ENCODE results near the gene SDK1.

SDK1 gene, protein sequence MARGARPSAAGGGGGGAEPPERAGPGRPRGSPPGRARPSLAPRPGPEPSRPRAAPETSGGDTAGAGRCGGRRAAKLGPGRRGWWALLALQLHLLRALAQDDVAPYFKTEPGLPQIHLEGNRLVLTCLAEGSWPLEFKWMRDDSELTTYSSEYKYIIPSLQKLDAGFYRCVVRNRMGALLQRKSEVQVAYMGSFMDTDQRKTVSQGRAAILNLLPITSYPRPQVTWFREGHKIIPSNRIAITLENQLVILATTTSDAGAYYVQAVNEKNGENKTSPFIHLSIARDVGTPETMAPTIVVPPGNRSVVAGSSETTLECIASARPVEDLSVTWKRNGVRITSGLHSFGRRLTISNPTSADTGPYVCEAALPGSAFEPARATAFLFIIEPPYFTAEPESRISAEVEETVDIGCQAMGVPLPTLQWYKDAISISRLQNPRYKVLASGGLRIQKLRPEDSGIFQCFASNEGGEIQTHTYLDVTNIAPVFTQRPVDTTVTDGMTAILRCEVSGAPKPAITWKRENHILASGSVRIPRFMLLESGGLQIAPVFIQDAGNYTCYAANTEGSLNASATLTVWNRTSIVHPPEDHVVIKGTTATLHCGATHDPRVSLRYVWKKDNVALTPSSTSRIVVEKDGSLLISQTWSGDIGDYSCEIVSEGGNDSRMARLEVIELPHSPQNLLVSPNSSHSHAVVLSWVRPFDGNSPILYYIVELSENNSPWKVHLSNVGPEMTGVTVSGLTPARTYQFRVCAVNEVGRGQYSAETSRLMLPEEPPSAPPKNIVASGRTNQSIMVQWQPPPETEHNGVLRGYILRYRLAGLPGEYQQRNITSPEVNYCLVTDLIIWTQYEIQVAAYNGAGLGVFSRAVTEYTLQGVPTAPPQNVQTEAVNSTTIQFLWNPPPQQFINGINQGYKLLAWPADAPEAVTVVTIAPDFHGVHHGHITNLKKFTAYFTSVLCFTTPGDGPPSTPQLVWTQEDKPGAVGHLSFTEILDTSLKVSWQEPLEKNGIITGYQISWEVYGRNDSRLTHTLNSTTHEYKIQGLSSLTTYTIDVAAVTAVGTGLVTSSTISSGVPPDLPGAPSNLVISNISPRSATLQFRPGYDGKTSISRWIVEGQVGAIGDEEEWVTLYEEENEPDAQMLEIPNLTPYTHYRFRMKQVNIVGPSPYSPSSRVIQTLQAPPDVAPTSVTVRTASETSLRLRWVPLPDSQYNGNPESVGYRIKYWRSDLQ (N-terminal part only)

DNA sequence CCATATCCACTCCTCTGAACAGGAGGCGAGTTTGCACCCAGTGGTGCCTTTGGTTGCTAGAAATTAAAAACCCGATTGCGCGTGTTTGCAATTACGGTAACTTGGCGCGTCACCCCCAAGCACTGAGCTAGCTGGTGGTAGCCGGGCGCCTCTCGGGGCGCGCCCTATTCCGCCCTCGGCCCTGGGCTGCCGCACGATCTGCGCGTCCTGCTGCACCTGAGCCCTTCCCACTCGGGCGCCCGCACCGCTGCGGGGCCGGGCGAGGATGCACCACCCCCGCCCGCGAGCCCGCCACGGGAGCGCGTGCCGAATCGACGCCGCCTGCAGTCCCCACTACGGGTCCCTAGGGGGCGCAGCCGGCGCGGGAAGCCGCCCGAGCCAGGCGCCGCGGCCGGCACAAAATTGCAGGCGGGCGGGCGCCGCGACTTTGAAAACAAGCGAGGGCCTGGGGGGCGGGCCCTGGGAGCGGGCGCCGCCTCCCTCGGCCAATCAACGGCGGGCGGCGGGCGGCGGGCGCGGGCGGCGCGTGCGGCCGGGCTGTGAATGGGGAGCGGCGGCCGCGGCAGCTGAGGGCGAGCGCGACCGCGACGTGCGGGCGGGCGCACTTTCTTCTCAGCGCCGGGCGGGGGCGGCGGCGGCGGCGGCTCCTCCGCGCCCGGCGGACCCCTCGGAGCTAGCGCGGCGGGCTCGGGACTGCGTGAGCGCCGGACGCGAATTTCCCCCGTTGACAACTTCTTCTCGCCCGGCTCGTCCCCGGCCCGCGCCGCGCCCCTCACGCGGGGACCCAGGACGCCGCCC is at the start of gene SDK1:
Gene SDK1 (plus strand): TSS at position 602 of the 798 bp plus-strand sequence. CDS start 335 bp downstream, outside the sequence.
- H3K27ac Mint-ChIP-seq, result peak within 1 kb of the TSS; percentile 39
- H3K36me3 Mint-ChIP-seq (ENCODE audit: low read depth), result no peaks in the 10 kb centered on the region
- peak within 1 kb of the TSS; percentile 71 for H3K4me3 Mint-ChIP-seq
- H3K9me3 Mint-ChIP-seq, result no peaks in the 10 kb centered on the region
- H3K4me1 Mint-ChIP-seq (ENCODE audit: low read depth), result peaks cover 18% of the 10 kb centered on the region
- peak; percentile 96 for DNase-seq
- H3K27me3 Mint-ChIP-seq, result peaks cover 39% of the 10 kb centered on the region

DNA sequence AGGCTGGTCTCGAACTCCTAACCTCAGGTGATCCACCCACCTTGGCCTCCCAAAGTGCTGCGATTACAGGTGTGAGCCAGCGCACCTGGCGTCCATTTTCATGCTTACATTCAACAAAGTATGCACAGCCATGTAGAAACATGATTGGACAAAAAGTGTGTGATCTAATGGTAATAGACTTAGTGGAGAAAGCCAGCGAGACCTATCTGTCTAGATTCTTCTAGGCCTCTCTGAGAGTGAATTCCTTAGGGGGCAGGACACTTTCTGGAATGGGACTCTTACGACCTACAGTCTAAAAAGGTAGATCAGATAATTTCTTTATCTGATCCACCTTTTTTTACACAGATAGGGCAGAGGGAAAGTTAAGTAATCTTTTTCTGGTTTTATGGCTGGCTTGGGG is 46.3 kb upstream of the SDK1 start:
- peaks cover 25% of the 10 kb centered on the region for H3K27me3 Mint-ChIP-seq
- peaks cover 7% of the 10 kb centered on the region for H3K4me1 Mint-ChIP-seq (ENCODE audit: low read depth)

DNA sequence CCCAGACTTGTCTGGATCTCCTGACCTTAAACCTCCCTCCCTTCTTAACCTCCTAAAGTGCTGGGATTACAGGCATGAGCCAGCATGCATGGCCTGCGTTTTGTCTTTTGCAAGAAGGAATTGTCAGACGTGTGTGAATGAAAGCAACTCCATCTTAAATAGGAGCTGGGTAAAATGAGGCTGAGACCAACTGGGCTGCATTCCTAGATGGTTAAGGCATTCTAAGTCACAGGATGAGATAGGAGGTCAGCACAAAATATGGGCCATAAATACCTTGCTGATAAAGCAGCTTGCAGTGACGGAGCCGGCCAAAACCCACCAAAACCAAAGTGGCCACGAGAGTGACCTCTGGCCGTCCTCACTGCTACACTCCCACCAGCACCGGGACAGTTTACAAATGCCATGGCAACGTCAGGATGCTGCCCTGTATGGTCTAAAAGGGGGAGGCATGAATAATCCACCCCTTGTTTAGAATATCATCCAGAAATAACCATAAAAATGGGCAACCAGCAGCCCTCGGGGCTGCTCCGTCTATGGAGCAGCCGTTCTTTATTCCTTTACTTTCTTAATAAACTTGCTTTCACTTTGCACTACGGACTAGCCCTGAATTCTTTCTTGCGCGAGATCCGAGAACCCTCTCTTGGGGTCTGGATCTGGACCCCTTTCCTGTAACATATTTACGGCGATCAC is 41.2 kb upstream of the SDK1 start:
- Mint-ChIP-seq H3K4me3 (no peak overlapping the region), H3K27me3 (peaks cover 36% of the 10 kb centered on the region), H3K27ac (no peak overlapping the region), H3K9me3 (no peaks in the 10 kb centered on the region), H3K4me1 (ENCODE audit: low read depth) (no peaks in the 10 kb centered on the region), H3K36me3 (ENCODE audit: low read depth) (no peaks in the 10 kb centered on the region)
- no peak for DNase-seq

More for the DNA sequence above, 46.3 kb upstream of the SDK1 start:
- Mint-ChIP-seq H3K27ac (no peak overlapping the region), H3K36me3 (ENCODE audit: low read depth) (no peaks in the 10 kb centered on the region), H3K9me3 (no peaks in the 10 kb centered on the region), H3K4me3 (no peak overlapping the region)
- no peak for DNase-seq

DNA sequence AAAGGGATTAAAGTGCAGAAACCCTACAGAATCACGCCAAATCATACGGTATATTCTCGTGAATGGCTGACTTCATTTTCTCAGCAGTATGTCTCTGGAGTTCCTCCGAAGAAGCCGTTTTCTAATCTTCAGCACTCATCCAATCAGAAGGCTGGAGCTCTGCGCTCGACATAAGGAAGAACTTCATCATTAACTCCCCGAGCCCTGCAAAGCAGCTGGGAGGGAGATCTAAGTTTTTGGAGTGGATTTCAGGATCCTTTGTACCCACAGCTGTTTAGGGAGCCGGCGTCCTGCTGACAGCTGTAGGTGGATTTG is 40.7 kb upstream of the SDK1 start:
- Mint-ChIP-seq H3K4me3 (no peak overlapping the region), H3K9me3 (no peaks in the 10 kb centered on the region), H3K36me3 (ENCODE audit: low read depth) (no peaks in the 10 kb centered on the region), H3K27me3 (peaks cover 36% of the 10 kb centered on the region), H3K4me1 (ENCODE audit: low read depth) (no peaks in the 10 kb centered on the region), H3K27ac (no peak overlapping the region)
- no peak for DNase-seq

DNA sequence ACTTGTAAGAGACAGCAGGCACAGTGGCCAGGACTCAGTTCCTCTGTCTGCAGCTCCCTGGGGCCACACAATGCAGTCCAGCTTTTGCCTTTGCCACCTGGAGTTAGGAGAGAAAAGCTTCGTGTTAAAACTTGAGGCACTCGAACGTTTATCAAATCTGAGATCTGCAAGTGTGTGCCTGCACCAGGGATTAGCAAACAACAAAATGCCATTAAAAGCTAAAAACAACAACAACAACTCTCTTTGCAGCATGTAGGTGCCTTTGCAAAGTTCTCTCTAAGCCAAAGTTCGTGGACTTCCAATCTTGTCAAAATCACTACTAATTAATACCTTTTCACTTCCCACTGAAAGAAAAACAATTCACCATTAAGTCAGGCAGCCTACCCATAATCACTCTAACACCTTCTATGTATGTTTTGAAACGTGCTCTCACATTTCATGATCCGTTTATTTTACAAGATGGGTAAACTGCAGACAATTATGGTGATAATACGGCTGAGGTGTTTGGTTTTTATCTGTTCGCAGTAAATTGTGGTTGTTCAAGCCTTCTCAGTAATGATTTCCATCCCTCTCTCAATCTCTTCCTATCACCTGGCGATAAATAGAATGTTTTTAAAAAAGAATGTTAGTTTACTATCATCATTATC is 36.2 kb upstream of the SDK1 start:
- no peak overlapping the region for H3K4me3 Mint-ChIP-seq
- H3K4me1 Mint-ChIP-seq (ENCODE audit: low read depth), result no peaks in the 10 kb centered on the region
- no peaks in the 10 kb centered on the region for H3K36me3 Mint-ChIP-seq (ENCODE audit: low read depth)
- DNase-seq, result no peak
- H3K9me3 Mint-ChIP-seq, result no peaks in the 10 kb centered on the region
- peaks cover 33% of the 10 kb centered on the region for H3K27me3 Mint-ChIP-seq
- H3K27ac Mint-ChIP-seq, result no peak overlapping the region

DNA sequence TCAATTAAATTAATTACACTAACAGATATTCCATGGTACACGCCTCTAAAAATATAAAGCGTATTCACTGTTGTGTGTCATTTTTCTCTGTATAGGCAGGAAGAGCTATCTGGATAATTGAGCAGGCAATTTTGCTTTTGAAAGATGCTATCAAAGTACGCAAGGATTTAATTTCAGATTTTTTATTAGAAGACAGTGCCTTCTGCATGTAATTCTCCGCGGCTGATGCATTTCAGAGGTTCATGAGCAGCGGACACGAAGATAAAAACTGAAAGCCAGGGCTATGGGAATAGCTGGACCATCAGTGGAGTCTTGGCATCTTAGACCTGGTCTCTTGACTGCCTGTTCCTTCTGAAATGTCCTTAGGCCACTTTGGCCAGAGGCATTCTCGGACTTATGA is 35.7 kb upstream of the SDK1 start:
- no peak overlapping the region for H3K27ac Mint-ChIP-seq
- DNase-seq, result no peak
- H3K27me3 Mint-ChIP-seq, result peaks cover 30% of the 10 kb centered on the region
- no peak overlapping the region for H3K4me3 Mint-ChIP-seq
- no peaks in the 10 kb centered on the region for H3K36me3 Mint-ChIP-seq (ENCODE audit: low read depth)
- H3K9me3 Mint-ChIP-seq, result no peaks in the 10 kb centered on the region
- no peaks in the 10 kb centered on the region for H3K4me1 Mint-ChIP-seq (ENCODE audit: low read depth)

DNA sequence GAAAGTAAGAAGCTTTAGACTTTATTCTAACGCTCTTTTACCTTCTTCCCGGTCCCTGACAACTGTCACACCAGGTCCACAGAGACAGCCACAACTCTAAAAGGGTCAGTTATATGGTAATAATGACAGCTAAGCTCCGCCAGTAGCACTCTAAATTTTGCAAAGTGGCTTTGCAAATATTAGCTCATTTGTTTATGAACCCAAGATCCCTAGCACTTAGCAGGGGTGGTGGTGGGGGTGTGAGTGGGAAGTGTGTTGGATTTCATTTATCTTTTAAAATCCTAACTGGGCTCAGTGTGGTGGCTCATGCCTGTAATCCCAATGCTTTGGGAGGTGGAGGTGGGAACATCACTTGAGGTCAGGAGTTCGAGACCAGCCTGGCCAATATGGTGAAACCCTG is 34.8 kb upstream of the SDK1 start:
- H3K27ac Mint-ChIP-seq, result no peak overlapping the region
- no peak overlapping the region for H3K4me3 Mint-ChIP-seq
- H3K36me3 Mint-ChIP-seq (ENCODE audit: low read depth), result no peaks in the 10 kb centered on the region
- DNase-seq, result no peak
- no peaks in the 10 kb centered on the region for H3K9me3 Mint-ChIP-seq
- peaks cover 28% of the 10 kb centered on the region for H3K27me3 Mint-ChIP-seq
- no peaks in the 10 kb centered on the region for H3K4me1 Mint-ChIP-seq (ENCODE audit: low read depth)

DNA sequence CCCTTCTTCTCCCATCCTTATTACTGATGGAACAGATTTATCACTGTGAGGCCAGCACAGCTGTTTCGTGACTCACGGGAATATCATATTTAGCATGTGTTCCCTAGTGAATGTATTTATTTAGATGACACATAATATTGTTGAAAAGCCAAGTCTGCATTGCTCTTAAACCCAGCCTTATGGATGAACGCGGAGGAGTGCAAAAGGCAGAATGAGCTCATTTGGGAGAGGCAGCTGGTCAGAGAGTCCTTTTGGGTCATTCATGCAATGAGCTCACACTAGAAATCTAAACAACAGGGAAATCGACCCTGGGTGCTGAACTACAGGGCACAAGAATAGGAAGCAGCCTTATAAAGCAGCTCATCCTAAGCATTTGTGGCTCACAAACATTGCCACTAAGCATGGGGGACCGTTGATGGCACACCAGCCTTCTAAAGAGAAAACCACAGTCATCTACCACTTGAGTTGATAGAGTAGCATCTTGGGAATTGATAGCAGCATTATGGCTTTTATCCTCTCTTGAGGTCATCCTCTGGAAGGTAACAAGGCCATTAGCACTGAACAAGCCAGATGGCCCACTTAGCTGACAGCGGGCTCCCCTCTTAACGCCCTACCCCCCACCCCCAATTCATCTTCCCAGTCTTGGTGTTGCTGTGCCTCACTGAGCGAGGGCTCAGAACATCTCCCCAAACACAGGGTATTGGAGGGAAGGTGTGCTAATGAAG is 32.9 kb upstream of the SDK1 start:
- Mint-ChIP-seq H3K36me3 (ENCODE audit: low read depth) (no peaks in the 10 kb centered on the region), H3K27ac (no peak overlapping the region), H3K27me3 (peaks cover 22% of the 10 kb centered on the region), H3K4me3 (no peak overlapping the region), H3K9me3 (no peaks in the 10 kb centered on the region), H3K4me1 (ENCODE audit: low read depth) (no peaks in the 10 kb centered on the region)
- DNase-seq, result no peak

DNA sequence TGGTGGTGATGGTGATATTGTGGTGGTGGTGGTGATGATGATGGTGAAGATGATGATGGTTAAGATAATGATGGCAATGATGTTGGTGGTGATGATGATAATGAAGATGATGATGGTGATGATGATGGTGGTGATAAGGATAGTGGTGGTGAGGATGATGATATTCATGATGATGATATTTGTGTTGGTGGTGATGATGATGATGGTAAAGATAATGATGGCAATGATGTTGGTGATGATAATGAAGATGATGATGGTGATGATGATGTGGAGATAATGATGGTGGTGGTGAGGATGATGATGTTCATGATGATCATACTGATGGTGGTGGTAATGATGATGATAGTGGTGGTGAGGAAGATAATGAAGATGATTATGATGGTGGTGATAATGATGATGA is 30.7 kb upstream of the SDK1 start:
- Mint-ChIP-seq H3K27ac (no peak overlapping the region), H3K9me3 (no peaks in the 10 kb centered on the region), H3K36me3 (ENCODE audit: low read depth) (no peaks in the 10 kb centered on the region), H3K27me3 (peaks cover 15% of the 10 kb centered on the region), H3K4me3 (no peak overlapping the region), H3K4me1 (ENCODE audit: low read depth) (no peaks in the 10 kb centered on the region)
- DNase-seq, result no peak

DNA sequence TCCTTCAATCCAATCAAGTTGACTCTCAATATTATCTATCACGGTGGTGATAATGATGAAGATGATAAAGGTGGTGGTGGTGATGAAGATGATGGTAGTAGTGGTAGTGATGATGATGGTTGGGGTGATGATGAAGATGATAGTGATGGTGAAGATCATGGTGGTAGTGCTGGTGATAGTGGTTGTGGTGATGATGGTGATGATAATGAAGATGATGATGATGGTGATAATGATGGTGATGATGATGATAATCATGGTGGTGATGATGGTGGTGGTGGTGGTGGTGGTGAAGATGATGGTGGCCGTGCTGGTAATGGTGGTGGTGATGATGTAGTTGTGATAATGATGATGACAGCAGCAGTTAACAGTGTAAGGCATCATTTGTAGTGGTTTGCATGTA is 29.8 kb upstream of the SDK1 start:
- peaks cover 8% of the 10 kb centered on the region for H3K27me3 Mint-ChIP-seq
- no peak overlapping the region for H3K27ac Mint-ChIP-seq
- no peaks in the 10 kb centered on the region for H3K36me3 Mint-ChIP-seq (ENCODE audit: low read depth)
- no peak overlapping the region for H3K4me3 Mint-ChIP-seq
- no peaks in the 10 kb centered on the region for H3K9me3 Mint-ChIP-seq
- no peak for DNase-seq
- H3K4me1 Mint-ChIP-seq (ENCODE audit: low read depth), result no peaks in the 10 kb centered on the region

DNA sequence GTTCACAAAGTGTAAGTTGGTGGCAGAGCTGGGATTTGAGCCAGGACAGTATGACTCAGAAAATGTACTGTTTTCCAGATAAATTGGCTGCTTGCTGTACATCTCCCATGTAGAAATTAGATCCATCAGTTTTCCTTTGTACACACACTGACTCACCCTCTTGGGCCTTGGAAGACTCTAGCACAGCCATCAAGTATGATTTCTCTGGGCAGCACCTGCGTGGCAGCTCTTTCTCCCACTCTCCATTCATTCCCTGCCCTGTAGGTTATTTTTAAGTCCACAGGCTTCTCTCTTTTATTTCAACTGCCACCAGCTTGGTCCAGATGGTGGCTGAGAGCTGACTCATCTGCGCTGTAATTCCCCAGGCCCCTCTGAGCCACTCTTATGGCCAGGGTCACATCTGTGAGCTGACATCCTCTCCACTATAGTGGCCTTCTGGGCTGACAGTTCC is 28.3 kb upstream of the SDK1 start:
- no peak overlapping the region for H3K4me3 Mint-ChIP-seq
- peaks cover 4% of the 10 kb centered on the region for H3K9me3 Mint-ChIP-seq
- H3K27ac Mint-ChIP-seq, result no peak overlapping the region
- H3K27me3 Mint-ChIP-seq, result peaks cover 6% of the 10 kb centered on the region
- no peak for DNase-seq
- no peaks in the 10 kb centered on the region for H3K4me1 Mint-ChIP-seq (ENCODE audit: low read depth)
- no peaks in the 10 kb centered on the region for H3K36me3 Mint-ChIP-seq (ENCODE audit: low read depth)

DNA sequence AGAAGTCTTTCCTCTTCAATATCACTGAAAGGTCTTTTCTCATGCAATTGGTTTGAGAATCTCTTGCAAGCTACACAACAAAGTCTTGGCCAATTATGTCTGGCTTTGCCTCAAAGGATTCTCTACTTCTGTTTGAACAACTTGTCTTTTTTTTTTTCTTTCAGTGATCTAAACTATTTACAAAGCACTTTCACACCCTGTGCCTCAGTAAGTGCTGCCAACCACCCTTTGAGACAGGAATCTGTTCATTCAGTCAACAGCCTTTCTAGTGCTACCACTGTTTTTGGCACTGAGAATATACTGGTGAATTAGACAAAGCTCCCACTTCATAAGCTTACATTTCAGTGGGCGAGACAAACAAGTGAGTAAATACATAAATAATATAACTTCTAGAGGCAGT is 26.9 kb upstream of the SDK1 start:
- Mint-ChIP-seq H3K4me3 (no peak overlapping the region), H3K9me3 (peaks cover 5% of the 10 kb centered on the region), H3K27ac (no peak overlapping the region), H3K27me3 (peaks cover 5% of the 10 kb centered on the region), H3K4me1 (ENCODE audit: low read depth) (no peaks in the 10 kb centered on the region), H3K36me3 (ENCODE audit: low read depth) (no peaks in the 10 kb centered on the region)
- DNase-seq, result no peak
